ENCODE data around the gene RNF5. TPM values are rescaled to one million over a fixed set of nuclear protein-coding genes. Genes with fewer than 3 reads are reported as not detected.

RNF5 gene
- total and polyA plus RNA-seq, 2 donors (not counting 1 experiment from before 2014, with no cell fraction given) = 25.5 to 40.7 TPM

- Histone ChIP-seq H3K4me2 (replicated peaks; ENCODE audit: low read depth, low read length, poor library complexity, severe bottlenecking) (no peak overlapping the region), H4K20me1 (ENCODE audit: control insufficient read depth, insufficient read depth, low read length, poor library complexity, severe bottlenecking) (no peaks in the 10 kb centered on the region), H3K4me3 (ENCODE audit: control extremely low read depth in 1 of 5, extremely low read depth in 1 of 5, insufficient read depth in 1 of 5, low read depth in 2 of 5, low read length in 4 of 5) (no peak overlapping the region), H3K79me2 (ENCODE audit: control insufficient read depth, insufficient read depth, low read length) (peaks cover 36% of the 10 kb centered on the region), H3K27me3 (replicated peaks in 1 of 4; ENCODE audit: control extremely low read depth in 1 of 4, control insufficient read depth in 3 of 4, insufficient read depth in 4 of 4, low read length in 3 of 4) (no peaks in the 10 kb centered on the region), H3K27ac (ENCODE audit: low read length in 2 of 2) (no peak overlapping the region), H3K9ac (ENCODE audit: low read length) (no peak overlapping the region), H3K36me3 (replicated peaks in 1 of 2; ENCODE audit: control extremely low read depth in 1 of 2, control insufficient read depth in 1 of 2, extremely low read depth in 1 of 2, insufficient read depth in 2 of 2, low read length in 1 of 2) (peaks cover 0 to 62% of the 10 kb centered on the region in 2 experiments), H2AFZ (ENCODE audit: insufficient read depth, low read depth, low read length, poor library complexity, severe bottlenecking) (no peak overlapping the region), H3K4me1 (ENCODE audit: control insufficient read depth in 2 of 2, insufficient read depth in 2 of 2, low read length in 2 of 2) (peaks cover 22 to 27% of the 10 kb centered on the region in 2 donors), H3K9me3 (ENCODE audit: control extremely low read depth in 1 of 3, control insufficient read depth in 2 of 3, insufficient read depth in 1 of 3, low read length in 2 of 3) (no peaks in the 10 kb centered on the region)
- Mint-ChIP-seq H3K9me3 (ENCODE audit: insufficient read depth) (no peaks in the 10 kb centered on the region), H3K27ac (no peak overlapping the region), H3K27me3 (no peaks in the 10 kb centered on the region), H3K4me1 (peaks cover 52% of the 10 kb centered on the region), H3K4me3 (no peak overlapping the region)
- ATAC-seq (ENCODE audit: low read depth) = no peak
- intact Hi-C loops (cut with micrococcal nuclease) = no loop called here
- TF ChIP-seq CTCF (IDR thresholded peaks at IDR 0.05) (no peak), EZH2 (IDR thresholded peaks at IDR 0.05; ENCODE audit: borderline replicate concordance, insufficient read depth, low read depth, low read length, poor library complexity, severe bottlenecking) (no peak)
- 89% methylated on average over 3 of the region's 3 CpGs for WGBS (ENCODE audit: insufficient coverage)
- ChIA-PET CTCF (interaction anchor here (1.0 kb wide), 1 partner anchor 12 kb away, joined by 3 read pairs; no protein-coding TSS in a partner anchor), POLR2A (no interaction called here)
- DNase-seq = peak; percentile 7
These were observed 4.8 kb downstream of the RNF5 start for GRCh38 chr6:32183030-32183429.

- Histone ChIP-seq H3K79me2 (ENCODE audit: control insufficient read depth, insufficient read depth, low read length) (peaks cover 39% of the 10 kb centered on the region), H3K27ac (ENCODE audit: low read length in 2 of 2) (no peak overlapping the region), H3K4me2 (replicated peaks; ENCODE audit: low read depth, low read length, poor library complexity, severe bottlenecking) (no peak overlapping the region), H3K36me3 (replicated peaks in 1 of 2; ENCODE audit: control extremely low read depth in 1 of 2, control insufficient read depth in 1 of 2, extremely low read depth in 1 of 2, insufficient read depth in 2 of 2, low read length in 1 of 2) (peaks cover 0 to 64% of the 10 kb centered on the region in 2 experiments), H4K20me1 (ENCODE audit: control insufficient read depth, insufficient read depth, low read length, poor library complexity, severe bottlenecking) (no peaks in the 10 kb centered on the region), H3K9me3 (ENCODE audit: control extremely low read depth in 1 of 3, control insufficient read depth in 2 of 3, insufficient read depth in 1 of 3, low read length in 2 of 3) (no peaks in the 10 kb centered on the region), H3K4me1 (ENCODE audit: control insufficient read depth in 2 of 2, insufficient read depth in 2 of 2, low read length in 2 of 2) (peaks cover 27 to 32% of the 10 kb centered on the region in 2 donors), H3K27me3 (replicated peaks in 1 of 4; ENCODE audit: control extremely low read depth in 1 of 4, control insufficient read depth in 3 of 4, insufficient read depth in 4 of 4, low read length in 3 of 4) (no peaks in the 10 kb centered on the region), H2AFZ (ENCODE audit: insufficient read depth, low read depth, low read length, poor library complexity, severe bottlenecking) (no peak overlapping the region), H3K9ac (ENCODE audit: low read length) (no peak overlapping the region), H3K4me3 (ENCODE audit: control extremely low read depth in 1 of 5, extremely low read depth in 1 of 5, insufficient read depth in 1 of 5, low read depth in 2 of 5, low read length in 4 of 5) (no peak overlapping the region)
- peak; percentile 12 for DNase-seq
- H3K4me3 Mint-ChIP-seq = no peak overlapping the region
- H3K27me3 Mint-ChIP-seq = no peaks in the 10 kb centered on the region
- CTCF ChIA-PET = no interaction called here
- H3K9me3 Mint-ChIP-seq (ENCODE audit: insufficient read depth) = no peaks in the 10 kb centered on the region
- intact Hi-C loops (cut with micrococcal nuclease) = no loop called here
- no peak for ATAC-seq (ENCODE audit: low read depth)
- TF ChIP-seq EZH2 (IDR thresholded peaks at IDR 0.05; ENCODE audit: borderline replicate concordance, insufficient read depth, low read depth, low read length, poor library complexity, severe bottlenecking) = no peak
- no peak for TF ChIP-seq CTCF (IDR thresholded peaks at IDR 0.05)
- 95% methylated on average over 15 of the region's 15 CpGs for WGBS (ENCODE audit: insufficient coverage)
- H3K4me1 Mint-ChIP-seq = peaks cover 51% of the 10 kb centered on the region
- POLR2A ChIA-PET = no interaction called here
- no peak overlapping the region for H3K27ac Mint-ChIP-seq
These were observed 5.4 kb downstream of the RNF5 start for GRCh38 chr6:32183483-32184083.

Data from B cell (primary cell).